ENCODE data around the gene CYP3A4.

Gene CYP3A4

DNA sequence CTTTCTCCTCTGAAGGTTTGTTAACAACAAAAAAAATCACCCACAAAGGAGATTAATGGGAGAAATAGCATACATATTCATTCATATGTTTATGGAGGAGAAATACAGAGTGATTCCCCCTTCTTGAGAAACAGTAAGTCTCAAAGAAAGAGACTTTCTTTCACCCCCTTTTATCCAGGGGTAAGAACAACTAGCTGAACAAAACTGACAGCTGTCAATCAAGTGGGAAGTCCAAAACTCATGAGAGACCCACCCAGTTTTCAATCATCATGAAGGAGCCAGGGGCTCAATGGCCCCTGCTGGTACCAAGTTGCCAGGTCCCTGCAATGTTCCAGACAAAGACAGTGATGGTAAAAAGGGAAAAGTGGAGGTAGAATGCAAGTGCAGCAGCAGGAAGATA lies 41.9 kb upstream of the CYP3A4 start:
- H3K9me3 ChIP-seq (replicated peaks; ENCODE audit: insufficient read depth, low read length) = no peaks in the 10 kb centered on the region
- H3K4me2 ChIP-seq (ENCODE audit: low read depth, low read length) = no peak overlapping the region
- no peak for DNase-seq

DNA sequence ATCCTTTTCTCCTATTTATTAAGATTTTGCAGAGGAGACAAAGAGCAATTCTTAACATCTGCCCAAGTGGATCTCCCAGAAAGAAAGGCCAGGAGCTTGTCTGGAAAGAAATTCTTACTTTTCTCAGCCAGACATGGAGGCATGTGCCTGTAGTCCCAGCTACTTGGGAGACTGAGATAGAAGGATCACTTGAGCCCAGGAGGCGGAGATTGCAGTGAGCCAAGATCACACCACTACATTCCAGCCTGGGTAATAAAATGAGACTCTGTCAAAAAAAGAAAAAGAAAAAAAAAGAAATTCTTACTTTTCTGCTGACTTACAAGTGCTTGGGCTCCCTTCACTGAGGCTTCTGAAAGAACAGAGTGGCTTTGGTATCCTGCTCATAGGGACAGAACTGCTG lies 41.5 kb upstream of the CYP3A4 start:
- H3K79me2 ChIP-seq (ENCODE audit: low read length) = no peaks in the 10 kb centered on the region
- no peaks in the 10 kb centered on the region for H4K20me1 ChIP-seq (ENCODE audit: insufficient read depth, low read length)
- H3K9ac ChIP-seq (ENCODE audit: low read length) = no peak overlapping the region
- no peak overlapping the region for H3K4me3 ChIP-seq (ENCODE audit: low read length)
- H3K36me3 ChIP-seq (replicated peaks; ENCODE audit: insufficient read depth, low read length) = no peaks in the 10 kb centered on the region
- H3K4me2 ChIP-seq (ENCODE audit: low read depth, low read length) = no peak overlapping the region
- DNase-seq = no peak
- no peaks in the 10 kb centered on the region for H3K4me1 ChIP-seq (ENCODE audit: low read length)
- no peaks in the 10 kb centered on the region for H3K27me3 ChIP-seq (replicated peaks; ENCODE audit: insufficient read depth, low read length)
- H3K9me2 ChIP-seq (replicated peaks; ENCODE audit: insufficient read depth, low read length) = no peaks in the 10 kb centered on the region
- no peaks in the 10 kb centered on the region for H3K9me3 ChIP-seq (replicated peaks; ENCODE audit: insufficient read depth, low read length)
- no peaks in the 10 kb centered on the region for H3F3A ChIP-seq (ENCODE audit: insufficient read depth, low read length)
- TF ChIP-seq EZH2 (optimal IDR thresholded peaks at IDR 0.05; ENCODE audit: low read depth, low read length) = no peak
- TF ChIP-seq, protein P1, sequence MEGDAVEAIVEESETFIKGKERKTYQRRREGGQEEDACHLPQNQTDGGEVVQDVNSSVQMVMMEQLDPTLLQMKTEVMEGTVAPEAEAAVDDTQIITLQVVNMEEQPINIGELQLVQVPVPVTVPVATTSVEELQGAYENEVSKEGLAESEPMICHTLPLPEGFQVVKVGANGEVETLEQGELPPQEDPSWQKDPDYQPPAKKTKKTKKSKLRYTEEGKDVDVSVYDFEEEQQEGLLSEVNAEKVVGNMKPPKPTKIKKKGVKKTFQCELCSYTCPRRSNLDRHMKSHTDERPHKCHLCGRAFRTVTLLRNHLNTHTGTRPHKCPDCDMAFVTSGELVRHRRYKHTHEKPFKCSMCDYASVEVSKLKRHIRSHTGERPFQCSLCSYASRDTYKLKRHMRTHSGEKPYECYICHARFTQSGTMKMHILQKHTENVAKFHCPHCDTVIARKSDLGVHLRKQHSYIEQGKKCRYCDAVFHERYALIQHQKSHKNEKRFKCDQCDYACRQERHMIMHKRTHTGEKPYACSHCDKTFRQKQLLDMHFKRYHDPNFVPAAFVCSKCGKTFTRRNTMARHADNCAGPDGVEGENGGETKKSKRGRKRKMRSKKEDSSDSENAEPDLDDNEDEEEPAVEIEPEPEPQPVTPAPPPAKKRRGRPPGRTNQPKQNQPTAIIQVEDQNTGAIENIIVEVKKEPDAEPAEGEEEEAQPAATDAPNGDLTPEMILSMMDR (IDR thresholded peaks at IDR 0.05; ENCODE audit: low read length) = no peak
- no peak for TF ChIP-seq EZH2phosphoT487 (IDR thresholded peaks at IDR 0.05; ENCODE audit: low read length)
- H2AFZ ChIP-seq (ENCODE audit: low read length) = no peak overlapping the region
- H3K27ac ChIP-seq (ENCODE audit: low read length) = no peak overlapping the region

More for the DNA sequence above, 41.9 kb upstream of the CYP3A4 start:
- no peaks in the 10 kb centered on the region for H3K79me2 ChIP-seq (ENCODE audit: low read length)
- TF ChIP-seq, protein P1 (IDR thresholded peaks at IDR 0.05; ENCODE audit: low read length) = no peak
- TF ChIP-seq EZH2phosphoT487 (IDR thresholded peaks at IDR 0.05; ENCODE audit: low read length) = no peak
- TF ChIP-seq EZH2 (optimal IDR thresholded peaks at IDR 0.05; ENCODE audit: low read depth, low read length) = no peak
- no peaks in the 10 kb centered on the region for H3K9me2 ChIP-seq (replicated peaks; ENCODE audit: insufficient read depth, low read length)
- H3F3A ChIP-seq (ENCODE audit: insufficient read depth, low read length) = no peaks in the 10 kb centered on the region
- no peak overlapping the region for H3K27ac ChIP-seq (ENCODE audit: low read length)
- H2AFZ ChIP-seq (ENCODE audit: low read length) = no peak overlapping the region
- H3K4me1 ChIP-seq (ENCODE audit: low read length) = no peaks in the 10 kb centered on the region
- H3K27me3 ChIP-seq (replicated peaks; ENCODE audit: insufficient read depth, low read length) = no peaks in the 10 kb centered on the region
- no peaks in the 10 kb centered on the region for H4K20me1 ChIP-seq (ENCODE audit: insufficient read depth, low read length)
- H3K9ac ChIP-seq (ENCODE audit: low read length) = no peak overlapping the region
- no peaks in the 10 kb centered on the region for H3K36me3 ChIP-seq (replicated peaks; ENCODE audit: insufficient read depth, low read length)
- no peak overlapping the region for H3K4me3 ChIP-seq (ENCODE audit: low read length)

DNA sequence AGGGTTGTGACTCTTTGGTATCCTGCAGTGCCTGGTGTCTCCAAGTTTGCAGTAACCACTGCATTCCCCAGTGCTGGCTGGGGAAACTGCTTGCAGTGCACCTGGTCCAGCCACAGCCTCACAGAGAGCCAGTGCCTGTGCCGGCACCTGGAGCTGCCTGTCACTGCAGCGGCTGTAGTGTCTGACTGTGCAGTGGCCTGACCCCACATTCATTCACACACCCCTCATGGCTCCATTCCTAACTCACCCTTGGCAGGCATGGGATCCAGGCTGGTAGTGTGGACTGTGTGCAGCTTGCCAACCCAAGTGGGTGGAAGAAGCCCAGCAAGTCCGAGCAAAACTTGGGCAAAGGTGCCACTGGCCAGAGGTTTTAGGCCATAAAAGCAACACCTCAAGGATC lies 40.1 kb upstream of the CYP3A4 start:
- Histone ChIP-seq H3K79me2 (ENCODE audit: low read length) (no peaks in the 10 kb centered on the region), H3K9me2 (replicated peaks; ENCODE audit: insufficient read depth, low read length) (no peaks in the 10 kb centered on the region), H3K4me1 (ENCODE audit: low read length) (no peaks in the 10 kb centered on the region), H3K9ac (ENCODE audit: low read length) (no peak overlapping the region), H2AFZ (ENCODE audit: low read length) (no peak overlapping the region), H3K27ac (ENCODE audit: low read length) (no peak overlapping the region), H4K20me1 (ENCODE audit: insufficient read depth, low read length) (no peaks in the 10 kb centered on the region), H3K4me3 (ENCODE audit: low read length) (no peak overlapping the region), H3K27me3 (replicated peaks; ENCODE audit: insufficient read depth, low read length) (no peaks in the 10 kb centered on the region), H3K9me3 (replicated peaks; ENCODE audit: insufficient read depth, low read length) (no peaks in the 10 kb centered on the region), H3K4me2 (ENCODE audit: low read depth, low read length) (no peak overlapping the region), H3F3A (ENCODE audit: insufficient read depth, low read length) (no peaks in the 10 kb centered on the region), H3K36me3 (replicated peaks; ENCODE audit: insufficient read depth, low read length) (no peaks in the 10 kb centered on the region)
- DNase-seq = no peak
- TF ChIP-seq EZH2phosphoT487 (IDR thresholded peaks at IDR 0.05; ENCODE audit: low read length) = no peak
- no peak for TF ChIP-seq EZH2 (optimal IDR thresholded peaks at IDR 0.05; ENCODE audit: low read depth, low read length)
- TF ChIP-seq, protein P1 (IDR thresholded peaks at IDR 0.05; ENCODE audit: low read length) = no peak
